Activated CD4-positive, alpha-beta T cell treated with anti-CD3 and anti-CD28 coated beads for 48 hours (primary cell): ENCODE measurements around the gene ABHD12.

Experiments used
- DNase-seq: peaks from one replicate; pipeline ENCODE4 v3.0.0-alpha.2; 2020

Gene ABHD12

DNA sequence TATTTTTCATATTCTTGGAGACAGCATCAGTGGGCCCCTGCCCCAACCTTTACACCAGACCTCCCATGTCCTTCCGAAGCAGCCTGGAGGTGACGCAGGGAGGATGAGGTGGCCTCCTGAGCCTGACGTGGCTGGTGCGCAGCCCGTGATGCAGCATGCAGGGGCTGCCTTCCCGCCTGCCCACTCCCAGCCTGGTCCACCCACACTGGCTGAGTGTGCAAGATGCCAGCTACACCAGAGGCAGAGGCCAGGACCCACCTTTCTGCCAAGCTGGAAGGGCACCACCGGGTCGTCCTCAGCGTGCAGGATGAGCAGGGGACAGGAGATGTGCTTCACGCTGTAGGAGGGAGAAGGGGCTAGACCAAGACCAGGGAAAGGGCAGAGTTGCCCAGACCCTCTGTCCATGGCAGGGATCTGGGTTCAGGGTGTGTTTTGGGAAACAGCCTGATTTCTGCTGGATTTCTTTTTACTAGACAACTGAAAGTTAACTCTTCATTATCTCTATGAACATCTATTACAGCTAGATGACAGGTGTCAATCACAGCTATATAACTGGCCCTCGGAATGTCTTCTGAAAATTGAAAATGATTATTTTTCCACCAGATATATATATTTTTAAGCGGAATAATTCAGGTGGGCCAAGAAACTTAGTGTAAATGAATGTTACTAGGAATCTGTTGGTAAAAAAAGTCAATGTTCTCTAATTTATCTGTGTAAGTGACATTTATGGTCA, 87.2 kb downstream of the ABHD12 start:
- DNase-seq: no peak

DNA sequence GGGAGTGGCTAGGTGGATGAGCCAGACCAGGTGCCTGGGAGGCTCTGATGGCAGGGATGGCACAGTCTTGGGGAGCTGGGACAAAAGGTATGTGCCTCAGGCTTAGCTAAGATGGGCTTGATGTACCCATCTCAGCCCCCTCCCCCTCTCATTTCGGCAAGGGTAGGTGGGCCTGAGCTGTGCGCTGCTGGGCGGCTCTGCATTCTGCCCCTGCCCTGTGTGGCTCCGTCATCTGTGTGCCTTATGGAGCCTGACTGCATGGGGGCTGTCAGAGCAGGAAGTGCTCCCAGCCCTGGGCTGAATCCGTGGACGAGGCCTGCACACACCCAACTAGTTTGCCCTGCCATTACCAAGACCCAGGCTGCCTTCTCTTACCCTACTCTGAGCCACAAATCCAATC, 88.0 kb downstream of the ABHD12 start:
- DNase-seq: no peak

GRCh38 chr20:25301357-25301920, 89.2 kb downstream of the ABHD12 start:
- DNase-seq: no peak

- no peak for DNase-seq
Observed at GRCh38 chr20:25300496-25301170, 90.0 kb downstream of the ABHD12 start.

GRCh38 chr20:25299806-25300205, 90.8 kb downstream of the ABHD12 start:
- DNase-seq: no peak

- no peak for DNase-seq
Observed at GRCh38 chr20:25297141-25297905, 93.3 kb downstream of the ABHD12 start.

- DNase-seq: peak; percentile 53
Observed at GRCh38 chr20:25296094-25297093, 94.2 kb downstream of the ABHD12 start.

DNA sequence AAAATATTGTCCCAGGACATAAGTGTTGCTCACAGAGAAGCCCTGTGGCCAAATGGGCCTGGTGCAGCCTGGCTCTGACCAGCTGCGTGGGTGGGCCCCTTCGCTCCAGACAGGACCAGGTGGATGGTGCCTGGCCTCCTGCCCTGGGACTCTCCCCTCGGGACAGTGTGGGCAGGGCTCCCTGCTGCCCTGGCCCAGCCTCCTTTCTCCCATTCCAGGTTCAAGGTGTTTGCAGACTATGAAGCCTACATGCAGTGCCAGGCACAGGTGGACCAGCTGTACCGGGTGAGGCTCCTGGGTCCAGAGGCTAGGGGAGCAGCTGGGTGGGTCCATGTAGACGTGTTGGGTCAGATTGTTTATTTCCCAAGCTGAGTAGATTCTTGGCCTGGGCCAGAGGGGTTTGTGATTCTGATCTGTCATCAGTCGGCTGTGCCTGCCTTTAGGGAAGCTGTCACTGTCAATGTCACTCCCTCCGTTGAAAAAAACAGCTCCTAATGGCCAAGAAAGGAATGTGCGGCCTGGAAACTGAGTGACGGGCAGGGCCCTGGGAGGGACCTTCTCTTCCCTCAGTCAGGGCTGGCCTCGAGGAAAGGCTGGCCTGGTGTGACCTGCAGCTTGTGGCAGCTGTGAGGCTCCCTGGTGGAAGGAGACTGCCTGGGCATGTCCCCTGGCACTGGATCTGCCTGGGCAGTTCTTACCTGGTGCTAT, 95.1 kb downstream of the ABHD12 start:
- DNase-seq: no peak

DNA sequence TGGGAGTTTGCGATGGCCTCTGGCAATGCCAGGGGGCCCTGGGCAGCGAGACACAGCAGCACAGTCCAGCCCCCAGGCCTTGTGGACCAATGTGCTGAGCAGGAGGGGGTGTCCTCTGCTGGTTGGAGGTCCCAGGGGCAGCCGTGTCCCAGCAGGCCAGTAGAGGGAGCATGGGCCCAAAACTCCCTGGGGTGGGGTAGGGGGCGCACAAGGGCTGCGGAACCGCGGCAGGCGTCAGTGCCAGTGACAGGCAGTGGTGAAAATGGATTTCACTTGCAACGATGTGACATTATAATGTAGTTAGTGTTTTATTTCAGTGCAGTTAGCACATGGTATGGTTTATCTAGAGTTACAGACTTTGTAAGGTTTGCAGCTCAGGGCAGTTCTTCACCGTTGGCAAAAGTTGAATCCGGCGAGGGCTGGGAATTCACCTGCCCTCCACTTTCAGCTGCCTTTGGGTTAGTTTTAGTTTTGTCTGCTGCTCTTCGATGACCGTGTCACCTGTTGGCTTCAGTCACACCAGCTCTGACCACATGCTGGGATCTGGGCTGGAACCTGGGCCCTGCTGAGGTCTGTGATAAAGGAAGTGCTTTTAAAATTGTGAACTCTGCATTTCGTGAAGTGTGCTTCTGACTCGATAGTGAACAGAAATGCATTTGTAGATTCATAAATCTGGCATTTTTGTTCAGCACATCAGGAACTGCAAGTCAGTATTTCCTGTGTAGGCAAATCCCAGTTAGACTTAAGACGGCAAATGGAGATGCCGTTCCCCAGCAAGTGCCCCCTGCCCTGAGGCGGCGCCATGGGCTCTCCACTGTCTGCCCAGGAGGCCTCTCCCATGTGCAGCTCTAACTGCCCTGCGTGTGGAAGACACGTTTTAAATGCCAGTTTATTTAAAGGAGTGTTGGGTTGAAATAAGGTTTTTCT, 95.9 kb downstream of the ABHD12 start:
- peak; percentile 73 for DNase-seq

GRCh38 chr20:25293910-25294458, 96.7 kb downstream of the ABHD12 start:
- no peak for DNase-seq

- no peak for DNase-seq
Observed at GRCh38 chr20:25293507-25293906, 97.1 kb downstream of the ABHD12 start.

DNA sequence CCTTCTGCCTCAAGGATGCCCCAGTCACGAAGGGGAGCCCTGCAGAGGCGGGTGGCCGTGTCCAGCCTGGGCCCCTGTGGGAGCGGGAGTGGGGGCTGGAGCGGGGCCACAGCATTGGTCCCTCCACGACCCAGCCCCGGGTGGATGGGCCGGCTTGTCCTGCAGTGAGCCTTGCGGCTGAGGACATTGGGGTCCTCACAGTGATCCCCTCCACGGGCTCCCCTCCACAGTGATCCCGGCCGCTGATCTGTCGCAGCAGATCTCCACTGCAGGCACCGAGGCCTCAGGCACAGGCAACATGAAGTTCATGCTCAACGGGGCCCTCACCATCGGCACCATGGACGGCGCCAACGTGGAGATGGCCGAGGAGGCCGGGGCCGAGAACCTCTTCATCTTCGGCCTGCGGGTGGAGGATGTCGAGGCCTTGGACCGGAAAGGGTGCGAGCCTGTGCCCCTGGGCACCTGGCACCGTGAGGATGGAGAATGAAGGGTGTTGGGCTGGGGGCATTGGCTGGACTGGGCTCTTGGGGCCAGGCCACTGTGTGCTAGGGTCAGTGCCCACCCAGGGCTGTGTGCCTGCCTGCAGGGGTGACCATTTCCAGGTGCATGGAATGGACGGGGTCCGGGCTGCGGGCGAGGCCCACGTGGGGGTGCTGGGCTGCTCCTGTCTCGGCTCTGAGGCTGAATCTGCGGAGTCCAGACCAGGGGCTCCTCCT, 98.3 kb downstream of the ABHD12 start:
- no peak for DNase-seq

DNA sequence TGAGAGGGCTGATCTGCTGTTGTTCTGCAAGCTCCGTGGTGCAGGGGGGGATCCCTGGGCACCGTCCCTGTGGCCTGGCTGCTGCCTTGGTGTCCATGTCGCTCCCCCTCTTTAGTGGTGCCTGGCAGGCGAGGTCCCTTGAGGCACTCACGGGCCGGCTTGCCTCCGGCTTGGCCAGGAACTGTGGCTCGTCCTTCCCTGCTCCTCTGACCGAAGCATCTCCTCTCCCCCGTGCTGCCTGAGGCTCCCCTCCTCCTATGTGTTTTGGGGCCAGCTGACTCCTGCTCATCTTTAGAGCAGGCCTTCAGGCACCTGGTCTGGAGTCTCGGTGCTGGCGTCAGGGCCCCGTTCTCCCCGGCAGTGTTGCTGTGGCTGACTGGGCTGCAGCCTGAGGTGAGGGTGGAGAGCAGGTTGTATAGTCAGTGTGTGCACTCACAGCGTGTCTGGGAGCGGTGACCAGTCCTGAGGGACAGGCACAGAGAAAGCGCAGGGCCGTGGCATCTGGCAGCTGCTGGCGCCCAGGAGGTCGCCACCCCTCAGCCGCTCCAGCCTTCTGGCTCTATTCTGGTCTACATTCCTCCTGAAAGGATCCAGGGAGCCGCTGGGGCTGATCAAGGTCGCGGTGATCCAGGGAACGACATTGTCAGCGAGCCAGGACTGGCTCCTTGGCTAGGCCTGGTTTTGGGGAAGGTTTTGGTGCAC, 99.1 kb downstream of the ABHD12 start:
- DNase-seq: no peak

GRCh38 chr20:25290646-25291431, 99.8 kb downstream of the ABHD12 start:
- DNase-seq: no peak

DNA sequence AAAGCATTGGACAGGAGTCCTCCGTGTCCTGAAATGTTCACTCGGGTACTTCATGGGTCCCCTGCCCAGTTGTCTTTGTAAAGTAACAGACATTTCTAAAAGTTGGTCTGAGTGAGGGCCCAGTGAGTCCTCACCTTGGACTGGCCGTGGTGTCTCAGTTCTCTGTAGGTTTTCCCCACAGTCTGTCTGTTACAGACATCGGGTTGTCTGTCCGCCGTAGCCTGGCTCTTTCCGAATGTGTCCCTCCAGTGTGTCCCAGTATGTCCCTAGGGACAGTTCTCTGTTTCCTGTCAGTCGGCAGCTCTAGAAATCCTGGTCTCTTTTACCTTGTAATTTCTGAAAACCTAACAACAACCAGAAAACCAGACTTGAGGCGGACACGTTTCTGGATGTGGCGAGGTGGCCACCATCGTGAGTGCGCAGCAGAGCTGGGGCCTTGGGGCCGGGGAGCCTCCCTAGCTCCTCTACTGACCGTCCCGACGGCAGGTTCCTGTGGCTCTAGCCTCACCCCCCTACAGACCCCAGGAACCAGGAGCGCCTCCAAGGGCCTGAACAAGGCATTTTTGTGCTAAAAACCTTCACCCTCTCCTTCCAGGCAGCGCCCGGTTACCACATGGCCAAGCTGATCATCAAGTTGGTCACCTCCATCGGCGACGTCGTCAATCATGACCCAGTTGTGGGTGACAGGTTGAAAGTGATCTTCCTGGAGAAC, 100.6 kb downstream of the ABHD12 start:
- DNase-seq: no peak

DNA sequence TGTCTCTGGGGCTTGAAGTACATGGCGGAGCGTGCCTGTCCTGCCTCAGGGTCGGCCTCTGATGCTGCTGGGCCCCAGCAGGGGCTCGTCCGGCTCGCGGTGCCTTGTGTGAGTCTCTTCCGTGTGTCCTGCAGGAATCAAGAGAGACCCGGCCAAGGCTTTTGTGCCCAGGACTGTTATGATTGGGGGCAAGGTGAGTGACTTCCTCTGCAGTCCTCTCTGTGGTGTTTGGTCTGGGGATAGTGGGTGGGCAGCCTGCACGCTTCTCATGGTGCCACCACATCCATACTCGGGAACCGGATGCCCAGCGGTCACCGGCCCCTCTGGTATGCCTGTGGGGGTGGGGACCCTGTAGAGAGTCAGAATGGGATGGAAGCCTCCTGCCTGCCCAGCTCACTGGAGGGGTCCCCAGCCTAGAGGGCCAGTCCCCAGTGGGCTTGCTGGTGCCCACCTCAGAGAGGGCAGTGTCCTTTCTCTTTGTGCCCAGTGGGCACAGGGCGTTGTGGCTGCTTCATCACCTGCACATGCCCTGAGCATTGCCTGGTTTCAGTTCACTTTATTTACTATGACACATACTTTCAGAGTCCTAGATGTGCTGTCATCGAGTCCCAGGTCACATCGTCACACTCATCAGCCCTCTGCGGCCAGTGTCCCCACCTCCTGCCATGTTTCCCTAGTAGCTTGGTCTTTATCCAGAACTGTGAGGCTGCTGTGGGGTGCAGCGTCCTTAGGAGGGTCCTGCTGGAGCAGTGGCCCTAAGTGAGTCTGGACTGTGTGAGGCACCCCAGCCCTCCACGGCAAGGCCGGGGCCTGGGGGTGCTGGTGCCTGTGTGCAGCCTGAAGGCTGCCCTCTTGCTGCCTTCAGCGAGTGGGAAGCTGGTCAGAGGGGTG, 102.1 kb downstream of the ABHD12 start:
- DNase-seq: no peak
